HepG2 (cell line): ENCODE data around the gene PAGE2B. TPM values are rescaled to one million over a fixed set of nuclear protein-coding genes. Genes with fewer than 3 reads are reported as not detected.

ENCODE experiments used
- ETV6 ChIP-seq: sonication (generic); formaldehyde crosslinking; conservative IDR thresholded peaks from 2 replicates; pipeline ENCODE4 v1.4.0; 2020; ENCODE audit warnings: missing genetic modification reagents
- SNAPC4 ChIP-seq: sonication (generic); formaldehyde crosslinking; IDR thresholded peaks from 2 replicates; pipeline ENCODE4 v1.4.0; 2020; ENCODE audit warnings: mild to moderate bottlenecking, missing genetic modification reagents
- ZNF282 ChIP-seq: fragments of 450-650 bp; IDR thresholded peaks from 2 replicates; pipeline ENCODE4 v1.6.1; 2018; ENCODE audit not compliant: partially characterized antibody
- ZNF354B ChIP-seq: sonication (generic); formaldehyde crosslinking; IDR thresholded peaks from 2 replicates; pipeline ENCODE4 v1.8.0; 2022; ENCODE audit warnings: mild to moderate bottlenecking, missing genetic modification reagents
- ZNF891 ChIP-seq: sonication (generic); formaldehyde crosslinking; IDR thresholded peaks from 2 replicates; pipeline ENCODE4 v1.5.0; 2020; ENCODE audit warnings: mild to moderate bottlenecking, missing genetic modification reagents
- polyA plus RNA-seq, 8 experiments: library from polyadenylated mRNA; depleted of rRNA in 3 of 8; stranded (reverse) in 7 of 8; unstranded in 1 of 8; fragments of >200 nt; fragmentation: Illumina TruSeq in 4 of 8; extraction: Trizol in 4 of 8; gene quantifications; 2 replicates each; pipeline versions ENCODE4 v1.2.1 to v1.2.3, GENCODE V29; 2011 to 2016; ENCODE audit warnings: low read depth in 4 of 8, missing spikeins in 1 of 8, mixed read lengths in 1 of 8; ENCODE audit not compliant: insufficient read depth in 1 of 8
- total RNA-seq, 5 experiments: library from RNA; depleted of rRNA; stranded (reverse); fragments of >200 nt; fragmentation: Illumina TruSeq; extraction: Trizol; gene quantifications; 2 replicates each; pipeline ENCODE4 v1.2.3, GENCODE V29; 2016; ENCODE audit warnings: low read depth in 1 of 5
- TF ChIP-seq, protein P1 (sequence below): sonication (generic); formaldehyde crosslinking; IDR thresholded peaks from 2 replicates; pipeline ENCODE4 v1.4.0; 2020; ENCODE audit warnings: missing genetic modification reagents
- TF ChIP-seq, protein P2 (sequence below): sonication (generic); formaldehyde crosslinking; IDR thresholded peaks from 2 replicates; pipeline ENCODE4 v1.4.0; 2020; ENCODE audit warnings: low read depth, missing genetic modification reagents

PAGE2B gene
- total and polyA plus RNA-seq, 2 of the 13 experiments (the other 11 are each of a cell fraction or from before 2014, with no cell fraction given) = 0.57 TPM; not detected in 1

- TF ChIP-seq, protein P1, sequence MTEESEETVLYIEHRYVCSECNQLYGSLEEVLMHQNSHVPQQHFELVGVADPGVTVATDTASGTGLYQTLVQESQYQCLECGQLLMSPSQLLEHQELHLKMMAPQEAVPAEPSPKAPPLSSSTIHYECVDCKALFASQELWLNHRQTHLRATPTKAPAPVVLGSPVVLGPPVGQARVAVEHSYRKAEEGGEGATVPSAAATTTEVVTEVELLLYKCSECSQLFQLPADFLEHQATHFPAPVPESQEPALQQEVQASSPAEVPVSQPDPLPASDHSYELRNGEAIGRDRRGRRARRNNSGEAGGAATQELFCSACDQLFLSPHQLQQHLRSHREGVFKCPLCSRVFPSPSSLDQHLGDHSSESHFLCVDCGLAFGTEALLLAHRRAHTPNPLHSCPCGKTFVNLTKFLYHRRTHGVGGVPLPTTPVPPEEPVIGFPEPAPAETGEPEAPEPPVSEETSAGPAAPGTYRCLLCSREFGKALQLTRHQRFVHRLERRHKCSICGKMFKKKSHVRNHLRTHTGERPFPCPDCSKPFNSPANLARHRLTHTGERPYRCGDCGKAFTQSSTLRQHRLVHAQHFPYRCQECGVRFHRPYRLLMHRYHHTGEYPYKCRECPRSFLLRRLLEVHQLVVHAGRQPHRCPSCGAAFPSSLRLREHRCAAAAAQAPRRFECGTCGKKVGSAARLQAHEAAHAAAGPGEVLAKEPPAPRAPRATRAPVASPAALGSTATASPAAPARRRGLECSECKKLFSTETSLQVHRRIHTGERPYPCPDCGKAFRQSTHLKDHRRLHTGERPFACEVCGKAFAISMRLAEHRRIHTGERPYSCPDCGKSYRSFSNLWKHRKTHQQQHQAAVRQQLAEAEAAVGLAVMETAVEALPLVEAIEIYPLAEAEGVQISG = no peak
- TF ChIP-seq ZNF354B = no peak
- no peak for TF ChIP-seq ZNF891 (CRISPR knock-in tag)
- TF ChIP-seq SNAPC4 (CRISPR knock-in tag) = no peak
- no peak for TF ChIP-seq ETV6 (CRISPR knock-in tag)
- no peak for TF ChIP-seq ZNF282
- TF ChIP-seq, protein P2, sequence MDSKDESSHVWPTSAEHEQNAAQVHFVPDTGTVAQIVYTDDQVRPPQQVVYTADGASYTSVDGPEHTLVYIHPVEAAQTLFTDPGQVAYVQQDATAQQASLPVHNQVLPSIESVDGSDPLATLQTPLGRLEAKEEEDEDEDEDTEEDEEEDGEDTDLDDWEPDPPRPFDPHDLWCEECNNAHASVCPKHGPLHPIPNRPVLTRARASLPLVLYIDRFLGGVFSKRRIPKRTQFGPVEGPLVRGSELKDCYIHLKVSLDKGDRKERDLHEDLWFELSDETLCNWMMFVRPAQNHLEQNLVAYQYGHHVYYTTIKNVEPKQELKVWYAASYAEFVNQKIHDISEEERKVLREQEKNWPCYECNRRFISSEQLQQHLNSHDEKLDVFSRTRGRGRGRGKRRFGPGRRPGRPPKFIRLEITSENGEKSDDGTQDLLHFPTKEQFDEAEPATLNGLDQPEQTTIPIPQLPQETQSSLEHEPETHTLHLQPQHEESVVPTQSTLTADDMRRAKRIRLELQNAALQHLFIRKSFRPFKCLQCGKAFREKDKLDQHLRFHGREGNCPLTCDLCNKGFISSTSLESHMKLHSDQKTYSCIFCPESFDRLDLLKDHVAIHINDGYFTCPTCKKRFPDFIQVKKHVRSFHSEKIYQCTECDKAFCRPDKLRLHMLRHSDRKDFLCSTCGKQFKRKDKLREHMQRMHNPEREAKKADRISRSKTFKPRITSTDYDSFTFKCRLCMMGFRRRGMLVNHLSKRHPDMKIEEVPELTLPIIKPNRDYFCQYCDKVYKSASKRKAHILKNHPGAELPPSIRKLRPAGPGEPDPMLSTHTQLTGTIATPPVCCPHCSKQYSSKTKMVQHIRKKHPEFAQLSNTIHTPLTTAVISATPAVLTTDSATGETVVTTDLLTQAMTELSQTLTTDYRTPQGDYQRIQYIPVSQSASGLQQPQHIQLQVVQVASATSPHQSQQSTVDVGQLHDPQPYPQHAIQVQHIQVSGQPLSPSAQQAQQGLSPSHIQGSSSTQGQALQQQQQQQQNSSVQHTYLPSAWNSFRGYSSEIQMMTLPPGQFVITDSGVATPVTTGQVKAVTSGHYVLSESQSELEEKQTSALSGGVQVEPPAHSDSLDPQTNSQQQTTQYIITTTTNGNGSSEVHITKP (CRISPR knock-in tag) = no peak
These were observed 33.1 kb downstream of the PAGE2B start (continued) for GRCh38 chrX:55107911-55108310.
